ENCODE data around the gene HOXC6. TPM values are rescaled to one million over a fixed set of nuclear protein-coding genes. Genes with fewer than 3 reads are reported as not detected.
A peak's percentile ranks its signal among the peaks of the same experiment; 100 is the strongest.

The HOXC6 gene
- total and polyA plus RNA-seq, 9 of the 15 experiments (the other 6 are each of a cell fraction or from before 2014, with no cell fraction given) = 0.06 to 4.0 (median 1.4) TPM

GRCh38 chr12:53996240-53997203, 31.7 kb upstream of the HOXC6 start:
- ChIA-PET POLR2A (interaction anchor here (0.7 to 5.6 kb wide), 7 partner anchors 9 to 403 kb away, joined by 3 to 43 read pairs (median 3); no protein-coding TSS in a partner anchor), CTCF (ENCODE audit: low intra/inter-chr PET ratio) (no interaction called here)
- Histone ChIP-seq H3K9ac (ENCODE audit: insufficient read depth in 1 of 2, low read depth in 2 of 2, low read length in 2 of 2) (peak overlapping the region; percentile 87 to 96), H3K9me3 (replicated peaks; ENCODE audit: control insufficient read depth, insufficient read depth, low read depth, low read length) (no peaks in the 10 kb centered on the region), H3K4me2 (ENCODE audit: insufficient read depth, low read length) (peak overlapping the region; percentile 92), H3K4me1 (replicated peaks in 1 of 2; ENCODE audit: control insufficient read depth in 2 of 2, insufficient read depth in 2 of 2, low read length in 2 of 2) (peaks cover 38 to 70% of the 10 kb centered on the region in 2 experiments), H4K20me1 (replicated peaks; ENCODE audit: control insufficient read depth, insufficient read depth, low read length) (no peaks in the 10 kb centered on the region), H3K27me3 (ENCODE audit: control insufficient read depth in 2 of 2, insufficient read depth in 2 of 2, low read length in 2 of 2) (no peaks in the 10 kb centered on the region), H3K4me3 (peak overlapping the region; percentile 61), H3K9me1 (ENCODE audit: control insufficient read depth, insufficient read depth, low read length) (no peaks in the 10 kb centered on the region), H2AFZ (ENCODE audit: low read depth, low read length) (peak overlapping the region; percentile 25; the same call in 1 of the 2 replicates), H3K79me2 (ENCODE audit: control insufficient read depth, insufficient read depth, low read length) (peaks cover 46% of the 10 kb centered on the region), H3K36me3 (ENCODE audit: control insufficient read depth, insufficient read depth, low read length) (no peaks in the 10 kb centered on the region), H3K27ac (ENCODE audit: extremely low read depth, low read depth, low read length) (peak overlapping the region; percentile 94)
- TSS peak; percentile 55 for BruUV-seq (replicated peaks)
- TF ChIP-seq ZNF764 (CRISPR knock-in tag; IDR thresholded peaks at IDR 0.05; ENCODE audit: low read depth) (no peak), MIER1 (IDR thresholded peaks at IDR 0.05; ENCODE audit: low read depth) (0 out of 2 replicates have a peak, but pooled peaks have one; percentile 4), ZNF133 (CRISPR knock-in tag; IDR thresholded peaks at IDR 0.05) (no peak), ZNF512 (tag; IDR thresholded peaks at IDR 0.05) (0 out of 2 replicates have a peak, but pooled peaks have one; percentile 2), ZNF224 (CRISPR knock-in tag; IDR thresholded peaks at IDR 0.05) (no peak), POLR2G (IDR thresholded peaks at IDR 0.05; ENCODE audit: low read depth, low read length) (peak; percentile 30; the same call in 1 of the 2 replicates), CTCF (IDR thresholded peaks at IDR 0.05 in 2 of 3, conservative IDR thresholded peaks at IDR 0.05 in 1 of 3; ENCODE audit: insufficient read depth in 2 of 3, low read depth in 1 of 3, low read length in 3 of 3) (0 out of 6 replicates have a peak, but pooled peaks of 1 of the 3 experiments have one; percentile 10), CHD1 (IDR thresholded peaks at IDR 0.05; ENCODE audit: low read length) (peak; percentile 38), ZBTB7A (IDR thresholded peaks at IDR 0.05; ENCODE audit: borderline replicate concordance, control insufficient read depth, low read depth, low read length) (0 out of 2 replicates have a peak, but pooled peaks have one; percentile 18), RBFOX2 (IDR thresholded peaks at IDR 0.05; ENCODE audit: low read depth, low read length) (peak; percentile 46; the same call in 1 of the 2 replicates)
- ATAC-seq (peak; percentile 3; the same call in 2 of the 3 replicates), DNase-seq (ENCODE audit: extremely low read depth in 1 of 4, low spot score in 3 of 4) (peak in 1 of 4 experiments; percentile 53), FAIRE-seq (no peak)
- in situ Hi-C loops (cut with MboI) (no loop called here), intact Hi-C loops (cut with micrococcal nuclease) (no loop called here)
- 70% methylated on average over 28 of the region's 29 CpGs for WGBS (ENCODE audit: insufficient coverage, low coverage, missing lambda C conversion rate)
